VCaP (cell line): ENCODE measurements around the gene ERVW-1.
A peak's percentile ranks its signal among the peaks of the same experiment; 100 is the strongest.
"Not testable (repeated sequence)": the region's sequence is repeated elsewhere in the genome, so short reads cannot be mapped to it uniquely, and the experiment has no call there.

ENCODE experiments used
- H3K27ac ChIP-seq: fragments of 450-650 bp; 2 replicates; pipeline ENCODE4 v1.5.1; 2017
- CTCF ChIP-seq: fragments of 450-650 bp; conservative IDR thresholded peaks from 2 replicates; pipeline ENCODE4 v1.5.1; 2017; ENCODE audit warnings: mild to moderate bottlenecking, moderate library complexity

The ERVW-1 gene

GRCh38 chr7:92446869-92447344 lies 30.8 kb downstream of the ERVW-1 start:
- peak overlapping the region; percentile 98 for H3K27ac ChIP-seq
- no peak for TF ChIP-seq CTCF

GRCh38 chr7:92442720-92443119 lies 35.0 kb downstream of the ERVW-1 start:
- not testable (repeated sequence) for H3K27ac ChIP-seq

GRCh38 chr7:92437956-92438491 lies 39.7 kb downstream of the ERVW-1 start:
- no peak for TF ChIP-seq CTCF

GRCh38 chr7:92436612-92437445 lies 40.9 kb downstream of the ERVW-1 start:
- TF ChIP-seq CTCF: no peak
- no peak overlapping the region for H3K27ac ChIP-seq

More at GRCh38 chr7:92437956-92438491, 39.7 kb downstream of the ERVW-1 start:
- no peak overlapping the region for H3K27ac ChIP-seq

GRCh38 chr7:92435542-92435941 lies 42.2 kb downstream of the ERVW-1 start:
- H3K27ac ChIP-seq: no peak overlapping the region
- TF ChIP-seq CTCF: no peak

- H3K27ac ChIP-seq: no peak overlapping the region
- no peak for TF ChIP-seq CTCF
Observed at GRCh38 chr7:92433019-92433418, 44.7 kb downstream of the ERVW-1 start.

GRCh38 chr7:92432299-92432946 lies 45.3 kb downstream of the ERVW-1 start:
- no peak for TF ChIP-seq CTCF
- no peak overlapping the region for H3K27ac ChIP-seq
